ENCODE results near the gene CAMK1. TPM values are rescaled to one million over a fixed set of nuclear protein-coding genes. Genes with fewer than 3 reads are reported as not detected.
A peak's percentile ranks its signal among the peaks of the same experiment; 100 is the strongest.

The CAMK1 gene
- total and polyA plus RNA-seq, 9 of the 15 experiments (the other 6 are each of a cell fraction or from before 2014, with no cell fraction given), result 0.23 to 10.7 (median 6.0) TPM

- TF ChIP-seq NCOR1 (IDR thresholded peaks at IDR 0.05) (no peak), KDM5B (IDR thresholded peaks at IDR 0.05; ENCODE audit: insufficient replicate concordance, low read depth, low read length) (no peak), SIN3B (IDR thresholded peaks at IDR 0.05; ENCODE audit: low read depth) (peak; percentile 56; the same call in 1 of the 2 replicates), SMARCC2 (IDR thresholded peaks at IDR 0.05; ENCODE audit: low read depth) (no peak), ZNF239 (CRISPR knock-in tag; IDR thresholded peaks at IDR 0.05) (no peak), ZNF436 (CRISPR knock-in tag; IDR thresholded peaks at IDR 0.05) (no peak), ZNF174 (CRISPR knock-in tag; IDR thresholded peaks at IDR 0.05) (no peak), PTRF (tag; IDR thresholded peaks at IDR 0.05) (no peak), FIP1L1 (IDR thresholded peaks at IDR 0.05; ENCODE audit: low read depth, low read length, poor library complexity, severe bottlenecking) (no peak), GTF3C2 (IDR thresholded peaks at IDR 0.05; ENCODE audit: borderline replicate concordance, extremely low read depth, insufficient read length) (no peak)
- TF ChIP-seq, protein P1, sequence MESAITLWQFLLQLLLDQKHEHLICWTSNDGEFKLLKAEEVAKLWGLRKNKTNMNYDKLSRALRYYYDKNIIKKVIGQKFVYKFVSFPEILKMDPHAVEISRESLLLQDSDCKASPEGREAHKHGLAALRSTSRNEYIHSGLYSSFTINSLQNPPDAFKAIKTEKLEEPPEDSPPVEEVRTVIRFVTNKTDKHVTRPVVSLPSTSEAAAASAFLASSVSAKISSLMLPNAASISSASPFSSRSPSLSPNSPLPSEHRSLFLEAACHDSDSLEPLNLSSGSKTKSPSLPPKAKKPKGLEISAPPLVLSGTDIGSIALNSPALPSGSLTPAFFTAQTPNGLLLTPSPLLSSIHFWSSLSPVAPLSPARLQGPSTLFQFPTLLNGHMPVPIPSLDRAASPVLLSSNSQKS (CRISPR knock-in tag; IDR thresholded peaks at IDR 0.05), result no peak
- TF ChIP-seq, protein P2, sequence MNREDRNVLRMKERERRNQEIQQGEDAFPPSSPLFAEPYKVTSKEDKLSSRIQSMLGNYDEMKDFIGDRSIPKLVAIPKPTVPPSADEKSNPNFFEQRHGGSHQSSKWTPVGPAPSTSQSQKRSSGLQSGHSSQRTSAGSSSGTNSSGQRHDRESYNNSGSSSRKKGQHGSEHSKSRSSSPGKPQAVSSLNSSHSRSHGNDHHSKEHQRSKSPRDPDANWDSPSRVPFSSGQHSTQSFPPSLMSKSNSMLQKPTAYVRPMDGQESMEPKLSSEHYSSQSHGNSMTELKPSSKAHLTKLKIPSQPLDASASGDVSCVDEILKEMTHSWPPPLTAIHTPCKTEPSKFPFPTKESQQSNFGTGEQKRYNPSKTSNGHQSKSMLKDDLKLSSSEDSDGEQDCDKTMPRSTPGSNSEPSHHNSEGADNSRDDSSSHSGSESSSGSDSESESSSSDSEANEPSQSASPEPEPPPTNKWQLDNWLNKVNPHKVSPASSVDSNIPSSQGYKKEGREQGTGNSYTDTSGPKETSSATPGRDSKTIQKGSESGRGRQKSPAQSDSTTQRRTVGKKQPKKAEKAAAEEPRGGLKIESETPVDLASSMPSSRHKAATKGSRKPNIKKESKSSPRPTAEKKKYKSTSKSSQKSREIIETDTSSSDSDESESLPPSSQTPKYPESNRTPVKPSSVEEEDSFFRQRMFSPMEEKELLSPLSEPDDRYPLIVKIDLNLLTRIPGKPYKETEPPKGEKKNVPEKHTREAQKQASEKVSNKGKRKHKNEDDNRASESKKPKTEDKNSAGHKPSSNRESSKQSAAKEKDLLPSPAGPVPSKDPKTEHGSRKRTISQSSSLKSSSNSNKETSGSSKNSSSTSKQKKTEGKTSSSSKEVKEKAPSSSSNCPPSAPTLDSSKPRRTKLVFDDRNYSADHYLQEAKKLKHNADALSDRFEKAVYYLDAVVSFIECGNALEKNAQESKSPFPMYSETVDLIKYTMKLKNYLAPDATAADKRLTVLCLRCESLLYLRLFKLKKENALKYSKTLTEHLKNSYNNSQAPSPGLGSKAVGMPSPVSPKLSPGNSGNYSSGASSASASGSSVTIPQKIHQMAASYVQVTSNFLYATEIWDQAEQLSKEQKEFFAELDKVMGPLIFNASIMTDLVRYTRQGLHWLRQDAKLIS (CRISPR knock-in tag; IDR thresholded peaks at IDR 0.05), result no peak
Observed at GRCh38 chr3:9769426-9770275, at the start of gene CAMK1 (continued).
